Neural cell (in vitro differentiated cells): Measurements from ENCODE around the gene PTGR1.
"Not testable (repeated sequence)": the region's sequence is repeated elsewhere in the genome, so short reads cannot be mapped to it uniquely, and the experiment has no call there.

Source experiments
- CTCF ChIP-seq: fragments of 450-650 bp; IDR thresholded peaks from 2 replicates; pipeline ENCODE4 v1.5.1; 2014; ENCODE audit warnings: antibody characterized with exemption, mild to moderate bottlenecking, moderate library complexity; ENCODE audit not compliant: poor library complexity, severe bottlenecking
- EZH2 ChIP-seq: fragments of 200-600, 300-800 bp; shearing (Covaris generic), sonication (generic); IDR thresholded peaks from 2 replicates; pipeline ENCODE4 v1.6.1; 2014; ENCODE audit warnings: antibody characterized with exemption, low read length, borderline replicate concordance, mild to moderate bottlenecking; ENCODE audit not compliant: insufficient read depth, poor library complexity, severe bottlenecking

- not testable (repeated sequence) for TF ChIP-seq CTCF, EZH2
These were observed 17.9 kb upstream of the PTGR1 start for GRCh38 chr9:111617349-111617748.
